GM18907 (cell line): ENCODE data around the gene RGP1.

Experiments used
- ATAC-seq: cut with Tn5 transposase; IDR thresholded peaks from one replicate; pipeline ENCODE4 v1.9.1; 2021; ENCODE audit warnings: mild to moderate bottlenecking, moderate library complexity; ENCODE audit not compliant: unreplicated experiment

Gene RGP1

DNA sequence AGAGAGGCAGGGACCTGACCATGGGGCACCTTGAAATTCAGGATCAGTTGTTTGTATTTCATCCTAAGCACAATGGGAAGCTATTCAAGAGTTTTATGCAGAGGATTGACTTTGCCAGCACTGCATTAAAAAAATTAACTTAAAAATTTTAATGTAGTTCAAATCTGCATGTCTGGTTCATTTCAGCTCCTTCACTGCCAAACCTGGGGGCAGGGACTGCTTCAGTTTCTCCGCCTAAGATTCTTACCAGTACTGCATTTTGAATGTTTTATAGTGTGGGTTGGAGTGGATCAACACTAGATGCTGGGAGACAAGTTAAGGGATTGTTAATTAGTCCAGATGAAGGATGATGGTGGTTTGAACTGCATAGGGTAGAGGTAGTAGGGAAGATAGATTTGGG is 20.7 kb downstream of the RGP1 start:
- ATAC-seq: no peak

- no peak for ATAC-seq
Observed at GRCh38 chr9:35771075-35771433, 22.0 kb downstream of the RGP1 start.

DNA sequence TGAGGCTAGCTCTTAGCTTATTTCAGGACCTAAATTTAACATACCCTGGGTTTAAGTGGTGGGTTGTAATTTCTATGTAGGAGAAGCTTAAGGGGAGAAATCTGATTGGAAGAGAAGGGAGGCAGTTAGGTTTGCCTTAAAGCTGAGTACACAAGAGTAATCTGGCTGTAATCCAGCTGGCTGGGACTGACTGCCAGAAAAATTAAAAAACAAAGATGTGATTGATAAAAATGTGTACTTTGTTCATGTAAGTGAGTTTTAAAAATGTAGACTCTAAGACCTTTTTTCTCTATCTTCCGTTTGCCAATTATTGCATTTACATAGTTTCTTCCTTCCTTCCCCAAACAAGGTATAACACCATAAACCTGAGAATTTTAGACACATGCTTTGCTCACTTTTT is 22.4 kb downstream of the RGP1 start:
- ATAC-seq: no peak

GRCh38 chr9:35771943-35772342 is 22.9 kb downstream of the RGP1 start:
- no peak for ATAC-seq

DNA sequence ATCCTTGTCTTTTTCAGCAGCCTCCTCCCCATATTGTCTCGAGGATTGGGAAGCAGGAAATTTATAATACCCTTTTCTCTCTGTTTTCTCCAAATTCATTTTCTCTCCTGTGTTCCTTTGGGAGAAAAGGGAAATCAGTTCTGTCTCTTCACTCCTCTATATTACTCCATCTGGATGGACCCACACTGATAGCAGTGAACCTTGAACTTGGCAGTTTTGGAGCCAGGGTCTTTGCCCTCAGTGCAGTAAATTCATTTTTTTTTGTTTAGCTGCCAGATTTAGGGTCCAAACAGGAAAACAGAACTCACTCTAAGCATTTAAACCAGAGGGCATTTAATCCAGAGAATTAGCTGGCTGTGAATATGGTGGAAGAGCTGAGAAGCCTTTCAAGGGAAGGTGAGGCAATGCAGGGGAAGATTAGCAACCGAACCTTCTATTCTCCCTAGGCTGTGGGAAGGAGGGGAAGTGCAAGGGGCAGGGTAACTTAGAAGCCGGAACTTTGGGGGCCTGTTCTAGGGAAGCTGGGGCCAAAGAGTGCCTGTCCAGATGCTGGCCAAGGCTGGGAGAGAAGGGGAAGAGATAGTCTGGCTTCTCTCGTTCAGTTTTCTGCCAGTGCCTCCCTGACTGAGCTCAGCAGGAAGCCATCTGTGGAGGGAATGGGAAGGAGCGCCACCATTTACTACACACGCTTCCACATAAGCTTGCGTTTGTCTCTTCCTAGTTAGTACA is 26.0 kb downstream of the RGP1 start:
- no peak for ATAC-seq

GRCh38 chr9:35776018-35776417 is 26.9 kb downstream of the RGP1 start:
- no peak for ATAC-seq

GRCh38 chr9:35778496-35778895 is 29.4 kb downstream of the RGP1 start:
- ATAC-seq: no peak

- no peak for ATAC-seq
Observed at GRCh38 chr9:35781066-35781465, 32.0 kb downstream of the RGP1 start.

- ATAC-seq: no peak
Observed at GRCh38 chr9:35783418-35783817, 34.3 kb downstream of the RGP1 start.

DNA sequence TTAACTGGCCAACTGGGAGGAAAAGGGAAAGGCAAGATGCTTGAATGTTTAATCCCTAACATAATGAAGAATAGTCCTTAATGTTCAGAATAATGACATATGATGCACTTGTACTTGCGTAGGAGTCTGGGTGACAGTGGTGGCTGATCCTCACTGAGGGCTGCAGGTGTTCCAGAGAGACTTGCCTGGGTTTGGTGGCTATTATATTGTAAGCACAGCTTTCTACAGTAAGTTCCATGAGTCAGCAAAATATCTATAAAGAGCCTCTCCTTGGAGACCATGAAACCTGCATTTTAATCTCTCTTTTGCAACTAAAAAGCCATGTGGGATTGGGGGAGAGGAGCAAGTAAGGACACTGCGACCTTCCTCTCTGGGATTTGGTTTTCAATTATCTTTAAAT is 40.5 kb downstream of the RGP1 start:
- no peak for ATAC-seq

- ATAC-seq: no peak
Observed at GRCh38 chr9:35790025-35790384, 40.9 kb downstream of the RGP1 start.

- ATAC-seq: peak; percentile 61
Observed at GRCh38 chr9:35790385-35791296, 41.6 kb downstream of the RGP1 start.

DNA sequence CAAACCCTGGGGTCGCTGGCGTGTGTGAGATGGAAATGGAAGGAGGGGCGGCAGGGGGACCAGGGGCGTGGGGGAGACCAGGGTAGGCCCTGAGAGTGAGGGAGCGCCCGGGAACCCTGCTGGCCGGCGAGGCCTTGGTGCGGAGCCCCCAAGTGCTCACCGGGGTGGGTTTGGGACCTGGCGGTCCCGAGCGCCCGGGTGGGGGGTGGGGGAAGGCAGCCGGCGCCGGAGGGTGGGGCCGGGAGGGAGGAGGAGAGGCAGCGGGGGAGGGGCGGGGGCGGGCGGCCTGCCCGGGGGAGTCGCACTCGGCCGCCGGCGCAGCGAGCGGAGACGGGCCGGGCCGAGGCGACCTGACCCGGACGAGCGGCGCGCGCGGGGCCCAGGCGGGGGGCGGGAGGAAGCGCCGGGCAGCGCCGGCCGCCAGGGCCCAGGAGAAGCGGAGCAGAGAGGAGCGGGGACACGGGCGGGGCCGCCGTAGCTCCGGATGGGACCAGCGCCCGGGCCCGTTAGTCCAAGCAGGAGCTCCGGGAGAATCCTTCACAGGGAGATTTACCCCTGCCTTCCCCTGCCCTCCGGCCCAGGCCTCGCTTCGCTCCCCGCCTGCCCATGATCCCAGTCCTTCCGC is 42.3 kb downstream of the RGP1 start, which contains the start of gene NPR2:
Gene NPR2, plus strand, starts transcription at position 295 of the 625 bp plus-strand sequence. CDS start 818 bp downstream, outside the sequence.
- ATAC-seq: no peak

DNA sequence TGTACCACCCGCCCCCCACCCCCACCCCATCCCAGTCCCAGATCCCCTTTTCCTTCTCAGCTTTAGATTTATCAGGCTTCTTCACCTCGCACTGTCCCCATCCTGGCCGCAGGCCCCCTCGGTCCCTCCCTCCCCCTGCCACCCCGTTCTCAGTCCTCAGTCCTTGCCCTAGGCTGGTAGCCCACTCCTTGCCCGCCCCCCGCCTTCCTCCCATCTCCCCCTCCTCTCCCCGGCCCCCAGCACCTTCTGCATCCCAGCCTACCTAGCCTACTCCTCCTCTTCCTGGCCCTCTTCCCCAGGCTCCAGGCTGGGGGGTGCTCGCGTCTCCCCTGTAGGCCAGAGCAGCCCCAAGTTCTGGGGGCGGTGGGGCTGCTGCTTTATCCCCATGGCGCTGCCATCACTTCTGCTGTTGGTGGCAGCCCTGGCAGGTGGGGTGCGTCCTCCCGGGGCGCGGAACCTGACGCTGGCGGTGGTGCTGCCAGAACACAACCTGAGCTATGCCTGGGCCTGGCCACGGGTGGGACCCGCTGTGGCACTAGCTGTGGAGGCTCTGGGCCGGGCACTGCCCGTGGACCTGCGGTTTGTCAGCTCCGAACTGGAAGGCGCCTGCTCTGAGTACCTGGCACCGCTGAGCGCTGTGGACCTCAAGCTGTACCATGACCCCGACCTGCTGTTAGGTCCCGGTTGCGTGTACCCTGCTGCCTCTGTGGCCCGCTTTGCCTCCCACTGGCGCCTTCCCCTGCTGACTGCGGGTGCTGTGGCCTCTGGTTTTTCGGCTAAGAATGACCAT is 43.1 kb downstream of the RGP1 start:
- ATAC-seq: no peak

DNA sequence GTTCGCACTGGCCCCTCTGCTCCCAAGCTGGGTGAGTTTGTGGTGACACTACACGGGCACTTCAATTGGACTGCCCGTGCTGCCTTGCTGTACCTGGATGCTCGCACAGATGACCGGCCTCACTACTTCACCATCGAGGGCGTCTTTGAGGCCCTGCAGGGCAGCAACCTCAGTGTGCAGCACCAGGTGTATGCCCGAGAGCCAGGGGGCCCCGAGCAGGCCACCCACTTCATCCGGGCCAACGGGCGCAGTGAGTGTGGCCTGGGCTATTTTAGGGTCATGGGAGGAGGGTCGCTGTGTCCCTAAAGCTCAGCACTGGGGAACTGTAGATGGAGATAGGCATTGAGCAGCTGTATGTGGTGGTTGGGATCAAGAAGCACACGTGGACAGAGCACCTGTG is 43.7 kb downstream of the RGP1 start:
- ATAC-seq: no peak

GRCh38 chr9:35793461-35793860 is 44.4 kb downstream of the RGP1 start:
- ATAC-seq: no peak

DNA sequence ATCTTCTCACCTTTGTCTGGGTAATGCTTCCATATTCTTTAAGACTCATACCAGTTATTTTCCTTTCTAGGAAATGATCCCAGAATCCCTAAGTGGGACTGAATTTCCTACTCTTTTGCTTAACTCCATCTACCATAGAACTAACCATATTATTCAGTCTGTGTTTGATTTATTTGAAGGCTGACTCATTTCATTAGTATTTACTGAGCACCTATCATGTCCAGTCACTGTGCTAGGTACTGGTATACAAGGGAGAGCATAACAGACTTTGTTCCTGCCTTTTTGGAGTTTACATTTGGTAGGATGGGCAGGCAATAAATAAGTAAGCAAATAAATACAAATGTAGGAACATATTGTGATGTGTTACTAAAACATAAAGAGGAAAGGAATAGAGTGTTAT is 46.6 kb downstream of the RGP1 start:
- no peak for ATAC-seq

DNA sequence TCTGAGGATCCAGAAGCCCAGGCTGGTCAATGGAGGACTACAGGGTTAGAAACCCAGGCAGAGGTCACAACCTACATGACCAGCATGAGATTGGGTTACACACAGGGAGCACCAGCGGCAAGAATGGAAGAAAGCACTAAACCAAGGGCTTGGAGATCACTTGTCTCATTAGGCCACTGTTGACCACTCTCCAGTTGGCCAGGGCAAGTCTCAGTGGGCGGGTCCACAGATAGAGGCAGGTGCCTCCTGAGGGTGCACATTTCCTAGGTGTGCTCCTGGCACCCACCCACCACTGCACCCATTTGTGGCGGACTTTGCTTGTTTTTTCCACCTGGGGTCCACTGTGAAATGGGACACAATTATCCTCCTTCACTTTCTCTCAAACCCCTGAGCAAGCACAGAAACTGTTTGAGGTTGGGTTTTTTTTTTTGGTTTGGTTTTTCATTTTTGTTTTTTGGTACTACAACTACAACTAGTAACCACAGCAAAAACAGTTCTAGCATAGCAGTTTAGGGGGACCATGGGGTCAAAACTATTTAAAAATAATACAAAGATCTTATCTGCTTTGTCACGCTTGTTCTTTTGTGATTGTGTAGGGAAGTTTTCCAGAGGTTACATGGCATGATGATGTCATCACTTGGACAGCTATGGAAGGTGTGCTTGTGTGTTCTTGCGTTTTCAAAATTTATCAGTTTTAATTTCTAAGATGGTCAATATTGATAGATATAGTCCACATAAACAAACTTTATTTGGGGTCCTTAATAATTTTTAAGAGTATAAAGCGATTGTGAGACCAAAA is 48.4 kb downstream of the RGP1 start:
- ATAC-seq: no peak

DNA sequence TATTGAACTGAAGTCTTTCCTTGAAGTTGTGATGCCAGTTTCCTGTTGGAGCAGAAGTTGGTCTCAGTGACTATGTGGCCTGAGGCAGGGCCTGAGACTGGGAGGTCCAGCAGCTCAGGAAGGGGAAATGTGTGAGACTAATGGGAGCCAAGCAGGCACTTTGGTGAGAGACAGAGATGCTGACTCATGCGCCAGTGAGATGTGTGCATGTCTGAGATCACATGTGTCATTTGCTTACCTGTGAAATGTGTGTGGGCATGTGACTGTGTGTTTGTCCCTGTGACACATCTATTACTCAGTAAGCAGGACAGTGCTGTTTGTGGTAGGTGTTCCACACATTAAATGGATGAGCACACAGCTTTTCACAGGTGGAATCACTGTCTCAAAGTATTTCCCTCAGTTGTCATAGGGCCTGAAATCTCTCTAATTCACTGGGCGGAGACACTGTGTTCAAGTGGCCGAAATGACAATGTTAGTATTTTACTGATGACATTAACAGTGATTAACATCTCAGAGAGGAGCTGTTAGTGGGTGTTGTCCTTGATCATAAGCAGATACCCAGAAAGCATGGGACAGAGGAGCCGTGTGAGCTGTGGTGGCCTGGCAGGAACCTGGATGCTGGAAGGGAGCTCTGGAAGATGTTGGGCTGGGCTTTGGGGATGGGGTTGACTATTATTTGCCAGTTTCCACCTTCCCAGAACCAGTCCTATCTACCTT is 49.7 kb downstream of the RGP1 start:
- no peak for ATAC-seq

DNA sequence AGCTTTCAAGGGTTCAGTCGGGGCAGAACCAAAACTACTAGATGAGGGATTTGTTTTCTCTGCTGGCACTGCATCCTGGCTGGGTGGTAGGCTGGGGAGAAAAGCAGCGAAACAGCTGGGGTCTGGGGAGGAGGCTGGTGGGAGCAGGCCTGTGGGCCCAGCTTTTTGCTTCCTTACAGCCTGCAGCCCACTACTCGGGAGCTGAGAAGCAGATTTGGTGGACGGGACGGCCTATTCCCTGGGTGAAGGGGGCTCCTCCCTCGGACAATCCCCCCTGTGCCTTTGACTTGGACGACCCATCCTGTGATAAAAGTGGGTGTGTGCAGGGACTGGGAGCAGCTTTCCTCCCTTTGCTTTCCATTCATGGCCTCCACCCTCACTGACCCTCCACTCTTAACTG is 51.4 kb downstream of the RGP1 start:
- ATAC-seq: no peak
